Fibroblast of pulmonary artery (primary cell): Measurements from ENCODE around the gene CHCHD5.

Source experiments
- DNase-seq: peaks from one replicate; pipeline ENCODE4 v3.0.0-alpha.2; 2010; ENCODE audit warnings: low read depth
- H3K4me3 ChIP-seq: replicated peaks from 2 replicates; pipeline ENCODE4 v1.5.1; 2011; ENCODE audit warnings: low read depth, mild to moderate bottlenecking, control low read depth, low read length, moderate library complexity
- TF ChIP-seq, protein P1 (sequence below): IDR thresholded peaks from 2 replicates; pipeline ENCODE4 v1.5.1; 2011; ENCODE audit warnings: mild to moderate bottlenecking, control low read depth, low read length, inconsistent platforms; ENCODE audit errors: missing control alignments

Gene CHCHD5

DNA sequence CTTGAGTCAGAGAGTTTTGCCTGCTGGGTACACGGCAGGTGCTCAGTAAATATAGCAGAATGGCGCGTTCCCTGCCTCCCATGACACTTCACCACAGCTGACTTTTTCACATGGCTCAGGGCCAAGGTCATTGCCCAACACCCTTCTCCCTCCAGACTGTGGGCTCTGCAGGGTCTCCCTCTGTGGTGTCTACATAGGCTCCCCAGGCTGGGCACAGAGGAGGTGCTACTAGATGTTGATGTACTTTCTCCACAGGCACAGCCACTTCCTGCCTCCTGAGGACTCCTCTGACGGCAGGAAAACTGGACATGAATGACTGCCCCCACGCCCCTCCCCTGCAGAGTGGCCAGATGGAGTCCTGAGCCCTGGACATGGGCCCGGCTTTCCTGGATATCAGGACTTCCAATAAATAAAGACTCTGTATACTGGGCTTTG is 4.2 kb downstream of the CHCHD5 start:
- H3K4me3 ChIP-seq: no peak overlapping the region
- TF ChIP-seq, protein P1, sequence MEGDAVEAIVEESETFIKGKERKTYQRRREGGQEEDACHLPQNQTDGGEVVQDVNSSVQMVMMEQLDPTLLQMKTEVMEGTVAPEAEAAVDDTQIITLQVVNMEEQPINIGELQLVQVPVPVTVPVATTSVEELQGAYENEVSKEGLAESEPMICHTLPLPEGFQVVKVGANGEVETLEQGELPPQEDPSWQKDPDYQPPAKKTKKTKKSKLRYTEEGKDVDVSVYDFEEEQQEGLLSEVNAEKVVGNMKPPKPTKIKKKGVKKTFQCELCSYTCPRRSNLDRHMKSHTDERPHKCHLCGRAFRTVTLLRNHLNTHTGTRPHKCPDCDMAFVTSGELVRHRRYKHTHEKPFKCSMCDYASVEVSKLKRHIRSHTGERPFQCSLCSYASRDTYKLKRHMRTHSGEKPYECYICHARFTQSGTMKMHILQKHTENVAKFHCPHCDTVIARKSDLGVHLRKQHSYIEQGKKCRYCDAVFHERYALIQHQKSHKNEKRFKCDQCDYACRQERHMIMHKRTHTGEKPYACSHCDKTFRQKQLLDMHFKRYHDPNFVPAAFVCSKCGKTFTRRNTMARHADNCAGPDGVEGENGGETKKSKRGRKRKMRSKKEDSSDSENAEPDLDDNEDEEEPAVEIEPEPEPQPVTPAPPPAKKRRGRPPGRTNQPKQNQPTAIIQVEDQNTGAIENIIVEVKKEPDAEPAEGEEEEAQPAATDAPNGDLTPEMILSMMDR: no peak
- DNase-seq: no peak

DNA sequence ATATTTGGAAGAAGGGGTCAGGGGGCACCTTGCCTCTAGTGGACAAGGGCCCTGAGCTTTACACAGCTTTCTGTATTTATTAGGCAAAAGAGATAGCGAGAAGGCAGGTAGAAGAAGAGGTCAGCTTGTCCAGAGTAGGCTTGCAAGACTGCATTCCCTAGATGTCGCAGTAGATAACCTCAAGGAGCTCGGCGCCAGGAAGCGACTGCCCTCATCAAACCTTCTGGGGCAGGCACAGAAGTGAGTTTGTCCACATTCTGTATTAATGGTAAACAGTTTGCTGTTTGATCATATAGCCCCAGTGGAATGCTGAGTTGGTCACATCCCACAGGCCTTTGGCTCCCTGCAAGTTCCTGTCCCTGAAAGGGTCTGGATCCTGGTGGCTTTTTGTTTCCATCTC is 7.0 kb downstream of the CHCHD5 start:
- TF ChIP-seq, protein P1: no peak
- H3K4me3 ChIP-seq: no peak overlapping the region
- no peak for DNase-seq

DNA sequence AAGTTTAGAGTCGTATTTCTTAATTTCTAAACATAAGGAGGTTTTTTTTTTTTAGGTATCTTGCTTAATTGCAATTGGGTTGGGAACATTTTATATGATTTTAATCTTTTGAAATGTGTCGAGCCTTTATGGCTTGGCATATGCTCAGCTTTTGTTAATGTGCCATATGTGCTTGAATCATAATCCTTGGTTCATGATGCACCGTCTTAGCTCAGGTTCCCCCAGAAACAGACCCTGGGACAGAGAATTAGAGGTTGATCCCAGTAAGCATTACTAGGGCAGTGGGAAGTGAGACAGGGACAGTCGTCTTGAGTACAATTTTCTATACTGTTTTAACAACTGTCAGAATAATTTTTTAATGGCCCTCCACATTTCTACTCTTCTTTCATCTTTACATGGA is 9.3 kb downstream of the CHCHD5 start:
- TF ChIP-seq, protein P1: no peak
- H3K4me3 ChIP-seq: no peak overlapping the region
- no peak for DNase-seq

DNA sequence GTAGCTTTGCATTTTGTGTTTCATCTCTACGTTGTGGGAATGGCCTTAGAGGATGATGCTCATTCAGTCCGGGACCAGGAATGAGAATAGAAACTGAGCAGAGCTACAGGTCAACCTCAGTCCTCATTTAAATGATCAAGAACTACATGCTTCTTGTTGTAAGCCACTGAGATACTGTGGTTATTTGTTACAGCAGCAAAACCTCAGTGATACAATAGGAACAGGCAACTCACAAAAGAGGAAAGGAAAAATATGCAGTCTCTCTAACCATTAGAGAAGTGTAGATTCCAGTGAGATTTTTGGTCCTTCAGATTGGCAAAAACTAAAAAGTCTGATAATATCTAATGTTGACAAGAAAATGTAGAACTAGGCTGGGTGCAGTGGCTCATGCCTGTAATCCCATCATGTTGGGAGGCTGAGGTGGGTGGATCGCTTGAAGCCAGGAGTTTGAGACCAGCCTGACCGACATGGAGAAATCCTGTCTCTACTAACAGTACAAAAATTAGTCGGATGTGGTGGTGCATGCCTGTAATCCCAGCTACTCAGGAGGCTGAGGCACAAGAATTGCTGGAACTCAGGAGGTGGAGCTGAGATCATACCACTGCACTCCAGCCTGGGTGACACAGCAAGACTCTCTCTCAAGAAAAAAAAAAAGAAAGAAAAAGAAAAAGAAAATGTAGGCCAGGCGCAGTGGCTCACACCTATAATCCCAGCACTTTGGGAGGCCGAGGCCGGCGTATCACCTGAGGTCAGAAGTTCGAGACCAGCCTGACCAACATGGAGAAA is 13.3 kb downstream of the CHCHD5 start:
- TF ChIP-seq, protein P1: no peak
- no peak overlapping the region for H3K4me3 ChIP-seq
- DNase-seq: no peak

DNA sequence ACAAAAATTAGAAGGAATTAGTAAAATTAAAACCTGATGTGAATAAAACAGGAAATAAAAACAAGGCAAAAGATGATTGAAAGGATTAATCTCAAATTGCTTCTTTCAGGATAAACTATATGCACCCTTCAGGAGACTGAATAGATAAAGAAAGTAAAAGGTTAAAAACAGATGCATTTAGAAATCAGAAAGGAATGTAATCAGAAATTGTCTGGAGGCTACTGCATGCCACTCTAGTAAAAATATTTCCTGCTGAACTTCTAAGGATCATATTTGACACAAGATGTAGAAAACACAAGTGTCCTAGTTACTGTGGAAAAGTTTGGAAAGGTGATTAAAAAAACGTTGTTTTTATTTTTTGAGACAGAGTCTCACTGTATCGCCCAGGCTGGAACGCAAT is 16.2 kb downstream of the CHCHD5 start:
- no peak for DNase-seq
- TF ChIP-seq, protein P1: no peak
- H3K4me3 ChIP-seq: no peak overlapping the region

DNA sequence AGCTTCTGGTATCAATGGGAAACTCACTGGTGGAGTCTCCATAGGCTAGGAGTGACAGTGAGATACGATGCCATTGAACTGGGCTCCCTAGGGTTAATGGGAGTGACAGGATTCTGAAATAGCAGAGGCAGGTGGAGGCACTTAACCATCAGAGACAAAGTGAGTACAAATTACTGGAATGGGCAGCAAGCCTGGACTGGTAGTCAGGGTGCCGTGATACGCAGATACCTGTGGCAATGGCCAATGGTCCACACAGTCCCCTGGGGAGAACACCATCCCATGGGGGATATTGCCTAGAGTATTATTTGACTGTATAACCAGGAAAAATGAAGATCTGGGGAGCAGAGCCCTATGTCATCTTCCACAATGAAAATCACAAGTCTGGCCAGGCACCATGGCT is 17.3 kb downstream of the CHCHD5 start:
- no peak for DNase-seq

More for the DNA sequence above, 17.3 kb downstream of the CHCHD5 start:
- no peak overlapping the region for H3K4me3 ChIP-seq
- TF ChIP-seq, protein P1: no peak
